ENCODE data around the gene HDAC11. TPM values are rescaled to one million over a fixed set of nuclear protein-coding genes. Genes with fewer than 3 reads are reported as not detected.
A peak's percentile ranks its signal among the peaks of the same experiment; 100 is the strongest.
"Not testable (repeated sequence)": the region's sequence is repeated elsewhere in the genome, so short reads cannot be mapped to it uniquely, and the experiment has no call there.

HDAC11 gene
- total and polyA plus RNA-seq, 4 donors = 2.5 to 9.0 (median 3.2) TPM

GRCh38 chr3:13485630-13486562 is 5.8 kb downstream of the HDAC11 start:
- DNase-seq (ENCODE audit: low spot score); H3K9ac ChIP-seq (ENCODE audit: low read depth in 1 of 2, low read length in 2 of 2); H3K9me3 ChIP-seq (ENCODE audit: control insufficient read depth in 4 of 4, low read length in 3 of 4); H3K36me3 ChIP-seq (ENCODE audit: control insufficient read depth in 4 of 4, insufficient read depth in 3 of 4, low read depth in 1 of 4, low read length in 3 of 4); H3K4me3 ChIP-seq (ENCODE audit: low read depth in 1 of 3, low read length in 3 of 3); H3K27me3 ChIP-seq (ENCODE audit: control insufficient read depth in 4 of 4, insufficient read depth in 4 of 4, low read length in 3 of 4): not testable (repeated sequence)
- H3K4me1 ChIP-seq (ENCODE audit: control insufficient read depth in 4 of 4, insufficient read depth in 4 of 4, low read length in 3 of 4) = peaks cover 6 to 14% (median 9%) of the 10 kb centered on the region in 4 donors
- peak overlapping the region; percentile 28 to 66 for H3K27ac ChIP-seq (ENCODE audit: low read depth in 1 of 2, low read length in 2 of 2)
- WGBS = 87% methylated on average over 9 of the region's 9 CpGs

- H3K27me3 ChIP-seq (ENCODE audit: control insufficient read depth in 4 of 4, insufficient read depth in 4 of 4, low read length in 3 of 4) = no peaks in the 10 kb centered on the region
- H3K36me3 ChIP-seq (ENCODE audit: control insufficient read depth in 4 of 4, insufficient read depth in 3 of 4, low read depth in 1 of 4, low read length in 3 of 4) = no peaks in the 10 kb centered on the region
- DNase-seq (ENCODE audit: low spot score) = no peak
- H3K9ac ChIP-seq (ENCODE audit: low read depth in 1 of 2, low read length in 2 of 2) = no peak overlapping the region
- H3K4me1 ChIP-seq (ENCODE audit: control insufficient read depth in 4 of 4, insufficient read depth in 4 of 4, low read length in 3 of 4) = peaks cover 6 to 14% (median 9%) of the 10 kb centered on the region in 4 donors
- H3K4me3 ChIP-seq (ENCODE audit: low read depth in 1 of 3, low read length in 3 of 3) = no peak overlapping the region
- H3K27ac ChIP-seq (ENCODE audit: low read depth in 1 of 2, low read length in 2 of 2) = no peak overlapping the region
- no peaks in the 10 kb centered on the region for H3K9me3 ChIP-seq (ENCODE audit: control insufficient read depth in 4 of 4, low read length in 3 of 4)
- TF ChIP-seq RXRA (IDR thresholded peaks at IDR 0.05) (no peak), HNF4G (IDR thresholded peaks at IDR 0.05) (no peak), FOXA1 (IDR thresholded peaks at IDR 0.05) (no peak), RAD21 (IDR thresholded peaks at IDR 0.05) (no peak), TAF1 (conservative IDR thresholded peaks at IDR 0.05) (no peak), ATF3 (IDR thresholded peaks at IDR 0.05) (no peak), FOXA2 (IDR thresholded peaks at IDR 0.05) (no peak), NR2F2 (IDR thresholded peaks at IDR 0.05) (no peak)
- 74% methylated on average over 4 of the region's 4 CpGs for WGBS
Measured at GRCh38 chr3:13487403-13487802, 7.3 kb downstream of the HDAC11 start.

GRCh38 chr3:13491206-13491974 is 11.3 kb downstream of the HDAC11 start:
- H3K4me3 ChIP-seq (ENCODE audit: low read depth in 1 of 3, low read length in 3 of 3) = no peak overlapping the region
- H3K9me3 ChIP-seq (ENCODE audit: control insufficient read depth in 4 of 4, low read length in 3 of 4) = no peaks in the 10 kb centered on the region
- H3K9ac ChIP-seq (ENCODE audit: low read depth in 1 of 2, low read length in 2 of 2) = no peak overlapping the region
- 94% methylated on average over 8 of the region's 8 CpGs for WGBS
- DNase-seq (ENCODE audit: low spot score) = no peak
- no peaks in the 10 kb centered on the region for H3K27me3 ChIP-seq (ENCODE audit: control insufficient read depth in 4 of 4, insufficient read depth in 4 of 4, low read length in 3 of 4)
- H3K36me3 ChIP-seq (ENCODE audit: control insufficient read depth in 4 of 4, insufficient read depth in 3 of 4, low read depth in 1 of 4, low read length in 3 of 4) = no peaks in the 10 kb centered on the region
- H3K27ac ChIP-seq (ENCODE audit: low read depth in 1 of 2, low read length in 2 of 2) = no peak overlapping the region
- peaks cover 0 to 1% (median under 1%) of the 10 kb centered on the region in 4 donors for H3K4me1 ChIP-seq (ENCODE audit: control insufficient read depth in 4 of 4, insufficient read depth in 4 of 4, low read length in 3 of 4)
- no peak for TF ChIP-seq NR2F2 (IDR thresholded peaks at IDR 0.05)
- no peak for TF ChIP-seq ZBTB33 (IDR thresholded peaks at IDR 0.05)
- TF ChIP-seq RXRA (IDR thresholded peaks at IDR 0.05) = no peak
- TF ChIP-seq RAD21 (IDR thresholded peaks at IDR 0.05) = no peak
- no peak for TF ChIP-seq HNF4A (conservative IDR thresholded peaks at IDR 0.05)
- no peak for TF ChIP-seq REST (IDR thresholded peaks at IDR 0.05)
- TF ChIP-seq ATF3 (IDR thresholded peaks at IDR 0.05) = no peak
- no peak for TF ChIP-seq YY1 (IDR thresholded peaks at IDR 0.05)
- no peak for TF ChIP-seq TAF1 (conservative IDR thresholded peaks at IDR 0.05)
- no peak for TF ChIP-seq EGR1 (IDR thresholded peaks at IDR 0.05; ENCODE audit: low read depth in 2 of 2)
- TF ChIP-seq MAX (IDR thresholded peaks at IDR 0.05) = no peak
- no peak for TF ChIP-seq FOXA2 (IDR thresholded peaks at IDR 0.05)
- TF ChIP-seq CTCF (IDR thresholded peaks at IDR 0.05; ENCODE audit: low read depth, low read length, missing input control) = no peak
- no peak for TF ChIP-seq GABPA (IDR thresholded peaks at IDR 0.05 in 1 of 2, conservative IDR thresholded peaks at IDR 0.05 in 1 of 2)
- TF ChIP-seq JUND (IDR thresholded peaks at IDR 0.05) = no peak
